Measurements from ENCODE around the gene USP49. TPM values are rescaled to one million over a fixed set of nuclear protein-coding genes. Genes with fewer than 3 reads are reported as not detected.

Gene USP49
- total and polyA plus RNA-seq, 2 of the 4 experiments (the other 2 are of a cell fraction), result 1.4 to 2.1 TPM

DNA sequence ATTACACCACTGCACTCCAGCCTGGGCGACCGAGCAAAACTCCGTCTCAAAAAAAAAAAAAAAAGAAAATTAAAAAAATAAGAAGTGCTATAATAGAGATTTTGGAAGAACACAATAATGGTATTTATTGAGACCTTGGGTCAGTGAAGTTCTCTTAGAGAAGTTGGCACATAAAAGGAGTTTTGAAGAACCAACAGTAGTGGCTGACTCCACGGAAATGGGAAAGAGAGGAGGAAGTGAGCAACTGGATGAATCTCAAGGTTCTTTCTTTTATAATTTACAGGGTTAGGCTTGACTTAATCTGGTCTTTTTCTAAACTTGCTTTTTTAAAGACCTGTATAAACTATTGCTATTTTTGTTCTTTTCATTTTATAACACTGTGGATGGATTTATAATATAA lies 54.8 kb downstream of the USP49 start:
- Histone ChIP-seq H4K91ac (ENCODE audit: insufficient read depth, low read depth, low read length) (no peak overlapping the region), H3K27ac (ENCODE audit: insufficient read depth, low read length) (no peak overlapping the region), H3K14ac (replicated peaks; ENCODE audit: low read depth, low read length) (no peak overlapping the region), H4K8ac (ENCODE audit: low read depth in 2 of 2, low read length in 2 of 2) (no peak overlapping the region), H3K79me1 (ENCODE audit: low read depth in 1 of 2, low read length in 2 of 2) (peaks cover 0 to 5% of the 10 kb centered on the region in 2 experiments; a peak in 3 of 4 replicates), H3K56ac (ENCODE audit: extremely low read depth, insufficient read depth, low read length) (no peak overlapping the region), H3K18ac (ENCODE audit: low read depth, low read length) (no peak overlapping the region), H2BK15ac (ENCODE audit: low read depth, low read length) (no peak overlapping the region), H2BK120ac (ENCODE audit: low read depth, low read length) (no peak overlapping the region), H4K20me1 (ENCODE audit: insufficient read depth, low read length) (no peaks in the 10 kb centered on the region), H3K4me3 (ENCODE audit: insufficient read depth, low read depth, low read length) (no peak overlapping the region), H3K4ac (ENCODE audit: low read depth, low read length) (no peak overlapping the region), H2BK5ac (ENCODE audit: low read depth, low read length, poor library complexity, severe bottlenecking) (no peak overlapping the region), H4K5ac (ENCODE audit: low read depth, low read length) (no peak overlapping the region), H3K9me3 (ENCODE audit: control insufficient read depth, insufficient read depth, low read length) (no peaks in the 10 kb centered on the region), H2AFZ (replicated peaks; ENCODE audit: low read length, poor library complexity) (no peak overlapping the region), H3K9ac (ENCODE audit: low read depth, low read length) (no peak overlapping the region), H3K23ac (ENCODE audit: low read depth, low read length) (no peak overlapping the region), H3K36me3 (ENCODE audit: control insufficient read depth, insufficient read depth, low read length) (no peaks in the 10 kb centered on the region), H2AK5ac (ENCODE audit: low read depth, low read length) (no peak overlapping the region), H3K4me1 (ENCODE audit: control insufficient read depth, insufficient read depth, low read length) (no peaks in the 10 kb centered on the region; the same call in 1 of the 2 replicates), H3K27me3 (ENCODE audit: control insufficient read depth, insufficient read depth, low read length) (no peaks in the 10 kb centered on the region), H3K4me2 (ENCODE audit: low read depth, low read length) (no peak overlapping the region), H2BK20ac (ENCODE audit: low read depth, low read length) (no peak overlapping the region), H2AK9ac (replicated peaks; ENCODE audit: low read depth, low read length, poor library complexity) (no peak overlapping the region), H3K9me1 (ENCODE audit: insufficient read depth, low read length) (no peaks in the 10 kb centered on the region; the same call in 1 of the 2 replicates)
- CTCF ChIA-PET, result no interaction called here
- no TSS peak for BruUV-seq (replicated peaks)
- DNase-seq (no peak), ATAC-seq (ENCODE audit: low read depth) (no peak)
- dilution Hi-C loops (cut with HindIII; ENCODE audit: low sequenced_read_pairs, unreplicated experiment) (no loop called here), in situ Hi-C loops (cut with MboI; ENCODE audit: low sequenced_read_pairs) (no loop called here), intact Hi-C loops (cut with micrococcal nuclease) (no loop called here)
- no CpG with 5 or more reads among the region's 4 CpGs for WGBS, 2 experiments (ENCODE audit: extremely low coverage in 2 of 2, insufficient read length in 1 of 2)
- POLR2A ChIA-PET (ENCODE audit: unreplicated experiment), result no interaction called here
- TF ChIP-seq CHD1 (IDR thresholded peaks at IDR 0.05; ENCODE audit: low read depth, low read length) (no peak), RFX5 (IDR thresholded peaks at IDR 0.05; ENCODE audit: low read depth, low read length) (no peak), SMC3 (IDR thresholded peaks at IDR 0.05; ENCODE audit: low read depth, low read length) (no peak)

All from IMR-90 (cell line).